Measurements from ENCODE around the gene TBC1D23.

GRCh38 chr3:100246999-100247398 is 13.8 kb upstream of the TBC1D23 start:
- TF ChIP-seq GATA3 (IDR thresholded peaks at IDR 0.05; ENCODE audit: low read depth, low read length) (no peak), GATA2 (IDR thresholded peaks at IDR 0.05; ENCODE audit: low read depth, low read length) (no peak)
